NCI-H82 treated with DMSO at 0.1 percent for 48 hours (cell line): ENCODE data around the gene TBR1.

Source experiments
- DNase-seq: peaks from one replicate; lab custom pipeline; 2025; ENCODE audit not compliant: unreplicated experiment; lab: John Stamatoyannopoulos, UW

Gene TBR1

DNA sequence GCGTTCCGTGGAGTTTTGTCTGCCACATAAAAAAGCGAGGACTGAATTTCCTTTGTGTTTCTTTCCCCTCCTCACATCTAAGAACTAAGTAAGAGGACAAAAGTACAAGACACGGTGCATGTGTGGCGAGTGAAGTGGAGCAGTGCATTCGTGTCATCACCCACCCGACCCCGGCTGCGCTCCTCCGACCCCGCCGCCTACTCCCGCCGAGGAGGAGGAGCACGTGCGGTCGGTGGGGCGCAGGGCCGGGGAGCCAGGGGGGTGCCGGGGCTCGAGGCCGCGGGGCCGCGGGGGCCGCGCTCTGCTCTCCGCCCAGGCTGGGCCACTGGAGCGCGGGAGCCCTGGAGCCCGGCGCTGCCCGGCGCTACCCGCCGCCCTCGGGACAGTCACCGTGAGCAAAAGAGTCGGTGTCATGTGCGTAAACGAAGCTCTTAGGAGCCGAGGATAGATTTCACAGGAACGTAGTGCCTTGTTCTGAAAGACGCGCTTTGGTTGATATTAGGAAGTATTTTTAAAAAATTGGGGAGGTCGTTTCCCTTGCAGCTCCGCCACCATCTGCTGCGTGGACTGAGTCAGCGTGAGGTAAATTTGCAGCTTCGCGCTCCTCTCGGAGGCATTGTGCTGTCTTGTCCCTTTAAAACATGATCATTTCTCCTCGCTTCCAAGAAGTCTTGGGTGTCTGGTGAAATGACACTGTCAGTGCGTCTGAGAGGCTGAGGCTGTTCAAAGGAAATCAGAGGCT lies 11.0 kb downstream of the TBR1 start:
- no peak for DNase-seq

GRCh38 chr2:161427664-161428587 lies 11.8 kb downstream of the TBR1 start:
- DNase-seq = no peak

DNA sequence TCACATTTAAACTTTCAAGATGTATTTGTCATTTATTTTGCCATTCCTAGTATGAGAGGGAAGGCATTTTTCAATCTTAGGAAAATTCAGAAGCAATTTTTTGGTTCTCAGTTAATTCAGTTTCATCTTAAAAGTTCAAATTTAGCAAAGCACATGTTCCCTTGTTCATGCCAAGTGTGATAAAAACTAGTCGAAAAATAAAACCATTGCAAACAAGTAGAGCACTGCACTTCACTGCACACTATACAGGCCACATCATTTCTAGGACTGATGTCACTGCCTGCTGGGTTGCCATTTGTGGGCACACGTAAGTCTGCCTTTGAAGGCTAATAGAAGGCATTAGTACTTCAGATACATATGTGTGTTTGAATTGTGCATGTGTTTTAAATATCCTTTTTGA lies 14.3 kb downstream of the TBR1 start:
- no peak for DNase-seq

- no peak for DNase-seq
Observed at GRCh38 chr2:161432107-161432506, 16.0 kb downstream of the TBR1 start.

DNA sequence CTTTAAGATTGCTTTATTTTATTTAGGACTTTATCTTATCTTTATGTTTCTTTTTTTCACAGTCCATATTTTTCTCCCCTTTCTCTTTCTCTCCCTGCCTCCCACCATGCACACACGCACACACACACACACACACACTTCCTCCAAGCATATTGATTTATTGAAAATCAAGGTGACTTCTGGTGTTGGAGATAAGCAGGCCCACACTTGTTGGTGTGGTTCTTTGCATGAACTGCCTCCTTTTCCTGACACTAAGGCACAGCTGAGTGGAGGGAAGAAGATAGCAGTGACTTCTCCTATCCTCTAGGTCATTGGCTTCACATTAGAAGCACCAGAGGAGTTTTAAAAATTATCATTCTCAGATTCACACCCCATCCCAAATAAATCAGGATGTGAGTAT lies 18.0 kb downstream of the TBR1 start:
- no peak for DNase-seq

DNA sequence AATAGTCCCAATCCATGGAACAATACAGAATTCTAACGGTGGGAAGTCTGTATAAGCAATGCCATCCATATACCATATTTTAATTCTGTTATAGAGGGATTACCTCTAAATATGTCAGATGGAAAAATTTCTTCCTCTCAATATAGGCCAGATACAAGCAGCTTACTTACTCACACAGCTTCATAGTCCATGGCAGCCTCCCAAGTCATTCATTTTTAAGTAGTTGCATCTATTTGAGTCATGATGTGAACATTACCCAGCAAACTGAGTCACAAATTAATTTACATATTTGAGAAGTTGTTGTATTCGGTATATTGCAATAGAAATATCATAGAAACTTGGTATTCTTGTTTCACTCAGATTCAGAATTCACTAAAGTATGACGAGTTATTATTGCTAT lies 20.3 kb downstream of the TBR1 start:
- DNase-seq = no peak

GRCh38 chr2:161438598-161438997 lies 22.5 kb downstream of the TBR1 start:
- no peak for DNase-seq

- no peak for DNase-seq
Observed at GRCh38 chr2:161445097-161445496, 29.0 kb downstream of the TBR1 start.

GRCh38 chr2:161448431-161448830 lies 32.3 kb downstream of the TBR1 start:
- no peak for DNase-seq

DNA sequence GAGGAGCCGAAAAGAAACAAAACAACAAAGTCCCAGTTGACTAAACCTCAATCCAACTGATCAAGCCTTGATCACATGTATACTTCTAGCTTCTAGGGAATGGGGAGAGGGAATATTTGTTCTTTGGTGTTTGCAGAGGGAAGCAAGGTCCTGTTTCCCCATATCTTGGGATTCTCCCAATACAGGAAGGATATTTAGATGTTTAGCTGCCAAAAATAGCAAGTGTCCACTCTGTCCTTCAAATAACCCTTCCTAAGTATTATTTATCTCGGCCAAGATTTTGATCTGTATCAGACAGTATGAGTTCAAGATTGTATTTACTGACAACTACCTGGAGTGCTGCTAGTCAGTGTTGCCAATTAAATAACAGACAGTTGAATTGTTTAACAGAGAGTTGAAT lies 55.5 kb downstream of the TBR1 start:
- no peak for DNase-seq

DNA sequence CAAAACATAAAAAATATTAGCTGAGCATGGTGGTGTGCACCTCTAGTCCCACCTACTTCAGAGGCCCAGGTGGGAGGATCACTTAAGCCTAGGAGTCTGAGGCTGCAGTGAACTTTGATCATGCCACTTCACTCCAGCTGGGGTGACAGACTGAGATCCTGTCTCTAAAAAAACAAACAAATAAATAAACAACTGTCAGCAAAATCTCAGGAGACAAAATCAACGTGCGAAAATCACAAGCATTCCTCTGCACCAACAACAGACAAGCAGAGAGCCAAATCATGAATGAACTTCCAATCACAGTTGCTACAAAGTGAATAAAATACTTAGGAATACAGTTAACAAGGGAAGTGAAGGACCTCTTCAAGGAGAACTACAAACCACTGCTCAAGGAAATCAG lies 58.8 kb downstream of the TBR1 start:
- no peak for DNase-seq
